ENCODE data around the gene TMEM63C. TPM values are rescaled to one million over a fixed set of nuclear protein-coding genes. Genes with fewer than 3 reads are reported as not detected.

TMEM63C gene
- total RNA-seq, 1 experiment from 2014 or later, result 0.13 TPM

GRCh38 chr14:77219591-77219990 is 38.0 kb downstream of the TMEM63C start:
- no peaks in the 10 kb centered on the region for H3K9me3 ChIP-seq (ENCODE audit: low read depth, low read length, poor library complexity, severe bottlenecking)
- no peak overlapping the region for H3K4me3 ChIP-seq (ENCODE audit: low read depth, low read length, poor library complexity, severe bottlenecking)
- BruUV-seq (replicated peaks), result no TSS peak
- ChIA-PET POLR2A (ENCODE audit: low non-redundant PET) (no interaction called here), CTCF (no interaction called here)
- H3K27me3 ChIP-seq (replicated peaks; ENCODE audit: insufficient read depth, low read depth, low read length, poor library complexity), result peaks cover 53% of the 10 kb centered on the region
- TF ChIP-seq CTCF (conservative IDR thresholded peaks at IDR 0.05; ENCODE audit: low read depth, low read length) (no peak), EZH2 (IDR thresholded peaks at IDR 0.05; ENCODE audit: borderline replicate concordance, low read depth, low read length, poor library complexity, severe bottlenecking) (no peak)
- no peaks in the 10 kb centered on the region for H3K36me3 ChIP-seq (ENCODE audit: insufficient read depth, low read length, poor library complexity, severe bottlenecking)
- intact Hi-C loops (cut with micrococcal nuclease; ENCODE audit: unreplicated experiment), result no loop called here
- H3K4me1 ChIP-seq (ENCODE audit: insufficient read depth, low read length, poor library complexity, severe bottlenecking), result no peaks in the 10 kb centered on the region
- no peak overlapping the region for H3K27ac ChIP-seq (ENCODE audit: low read depth, low read length, poor library complexity, severe bottlenecking)
- no peak for DNase-seq (ENCODE audit: low spot score)

GRCh38 chr14:77220246-77221017 is 38.8 kb downstream of the TMEM63C start:
- no TSS peak for BruUV-seq (replicated peaks)

GRCh38 chr14:77221241-77221871 is 39.8 kb downstream of the TMEM63C start:
- ChIA-PET CTCF (no interaction called here), POLR2A (ENCODE audit: low non-redundant PET) (no interaction called here)
- no peak overlapping the region for H3K4me3 ChIP-seq (ENCODE audit: low read depth, low read length, poor library complexity, severe bottlenecking)
- no peaks in the 10 kb centered on the region for H3K36me3 ChIP-seq (ENCODE audit: insufficient read depth, low read length, poor library complexity, severe bottlenecking)
- H3K27me3 ChIP-seq (replicated peaks; ENCODE audit: insufficient read depth, low read depth, low read length, poor library complexity), result peaks cover 35% of the 10 kb centered on the region
- no TSS peak for BruUV-seq (replicated peaks)
- no peaks in the 10 kb centered on the region for H3K9me3 ChIP-seq (ENCODE audit: low read depth, low read length, poor library complexity, severe bottlenecking)
- DNase-seq (ENCODE audit: low spot score), result no peak
- TF ChIP-seq CTCF (conservative IDR thresholded peaks at IDR 0.05; ENCODE audit: low read depth, low read length), result no peak
- TF ChIP-seq EZH2 (IDR thresholded peaks at IDR 0.05; ENCODE audit: borderline replicate concordance, low read depth, low read length, poor library complexity, severe bottlenecking), result no peak
- no peaks in the 10 kb centered on the region for H3K4me1 ChIP-seq (ENCODE audit: insufficient read depth, low read length, poor library complexity, severe bottlenecking)
- intact Hi-C loops (cut with micrococcal nuclease; ENCODE audit: unreplicated experiment), result no loop called here
- no peak overlapping the region for H3K27ac ChIP-seq (ENCODE audit: low read depth, low read length, poor library complexity, severe bottlenecking)

More at GRCh38 chr14:77220246-77221017, 38.8 kb downstream of the TMEM63C start:
- TF ChIP-seq EZH2 (IDR thresholded peaks at IDR 0.05; ENCODE audit: borderline replicate concordance, low read depth, low read length, poor library complexity, severe bottlenecking), result no peak
- no peak for TF ChIP-seq CTCF (conservative IDR thresholded peaks at IDR 0.05; ENCODE audit: low read depth, low read length)
- ChIA-PET POLR2A (ENCODE audit: low non-redundant PET) (no interaction called here), CTCF (no interaction called here)
- no peaks in the 10 kb centered on the region for H3K4me1 ChIP-seq (ENCODE audit: insufficient read depth, low read length, poor library complexity, severe bottlenecking)
- no peak for DNase-seq (ENCODE audit: low spot score)
- H3K4me3 ChIP-seq (ENCODE audit: low read depth, low read length, poor library complexity, severe bottlenecking), result no peak overlapping the region
- H3K9me3 ChIP-seq (ENCODE audit: low read depth, low read length, poor library complexity, severe bottlenecking), result no peaks in the 10 kb centered on the region
- intact Hi-C loops (cut with micrococcal nuclease; ENCODE audit: unreplicated experiment), result no loop called here
- peaks cover 44% of the 10 kb centered on the region for H3K27me3 ChIP-seq (replicated peaks; ENCODE audit: insufficient read depth, low read depth, low read length, poor library complexity)
- no peak overlapping the region for H3K27ac ChIP-seq (ENCODE audit: low read depth, low read length, poor library complexity, severe bottlenecking)
- H3K36me3 ChIP-seq (ENCODE audit: insufficient read depth, low read length, poor library complexity, severe bottlenecking), result no peaks in the 10 kb centered on the region

Measured in A673 (cell line).